OCI-LY3 (cell line): Measurements from ENCODE around the gene LIPC.

Experiments used
- H2AFZ ChIP-seq: fragments of 200-600, 300-600 bp; shearing (Covaris generic); 2 replicates; pipeline ENCODE4 v1.6.0; 2014; ENCODE audit warnings: antibody characterized with exemption, low read depth, low read length
- H3K27ac ChIP-seq: fragments of 200-600, 300-600 bp; sonication (generic); 2 replicates; pipeline ENCODE4 v1.5.1; 2014; ENCODE audit warnings: mild to moderate bottlenecking, low read length, moderate library complexity, mixed read lengths
- H3K27me3 ChIP-seq: fragments of 200-600, 300-600 bp; sonication (generic); 2 replicates; pipeline ENCODE4 v1.6.1; 2014; ENCODE audit warnings: low read depth, low read length, mixed read lengths
- H3K36me3 ChIP-seq: fragments of 200-600, 300-600 bp; sonication (generic); replicated peaks from 2 replicates; pipeline ENCODE3; 2014; ENCODE audit warnings: low read depth, low read length, mixed read lengths
- H3K4me1 ChIP-seq: fragments of 300-600, 200-600 bp; sonication (generic); 2 replicates; pipeline ENCODE4 v1.6.1; 2014; ENCODE audit warnings: low read length, mixed read lengths
- H3K4me2 ChIP-seq: fragments of 200-600, 300-600 bp; sonication (generic); 2 replicates; pipeline ENCODE4 v1.6.1; 2014; ENCODE audit warnings: low read length, mixed read lengths
- H3K4me3 ChIP-seq: fragments of 300-600, 200-600 bp; sonication (generic); 2 replicates; pipeline ENCODE4 v1.5.1; 2014; ENCODE audit warnings: antibody characterized with exemption, mild to moderate bottlenecking, low read length, moderate library complexity
- H3K79me2 ChIP-seq: fragments of 300-600, 200-600 bp; shearing (Covaris generic); 2 replicates; pipeline ENCODE4 v1.6.1; 2014; ENCODE audit warnings: mild to moderate bottlenecking, low read length, mixed read lengths
- H3K9ac ChIP-seq: fragments of 300-600, 200-600 bp; shearing (Covaris generic); 2 replicates; pipeline ENCODE4 v1.6.0; 2014; ENCODE audit warnings: mild to moderate bottlenecking, low read length, moderate library complexity
- H3K9me3 ChIP-seq: fragments of 200-600, 300-600 bp; shearing (Covaris generic); 2 replicates; pipeline ENCODE4 v1.6.1; 2014; ENCODE audit warnings: low read length, mixed read lengths; ENCODE audit not compliant: insufficient read depth
- H4K20me1 ChIP-seq: fragments of 200-600, 300-600 bp; sonication (generic); 2 replicates; pipeline ENCODE4 v1.6.1; 2016; ENCODE audit warnings: low read length, mixed read lengths; ENCODE audit not compliant: insufficient read depth
- EZH2phosphoT487 ChIP-seq: fragments of 200-600 bp; shearing (Covaris generic); IDR thresholded peaks from 2 replicates; pipeline ENCODE4 v1.6.1; 2018; ENCODE audit warnings: antibody characterized with exemption, mixed run types, low read depth
- TF ChIP-seq, protein P1 (sequence below): fragments of 200-600, 300-600 bp; sonication (generic); IDR thresholded peaks from 2 replicates; pipeline ENCODE4 v1.5.1; 2014; ENCODE audit warnings: antibody characterized with exemption, low read length, low read depth

Gene LIPC

DNA sequence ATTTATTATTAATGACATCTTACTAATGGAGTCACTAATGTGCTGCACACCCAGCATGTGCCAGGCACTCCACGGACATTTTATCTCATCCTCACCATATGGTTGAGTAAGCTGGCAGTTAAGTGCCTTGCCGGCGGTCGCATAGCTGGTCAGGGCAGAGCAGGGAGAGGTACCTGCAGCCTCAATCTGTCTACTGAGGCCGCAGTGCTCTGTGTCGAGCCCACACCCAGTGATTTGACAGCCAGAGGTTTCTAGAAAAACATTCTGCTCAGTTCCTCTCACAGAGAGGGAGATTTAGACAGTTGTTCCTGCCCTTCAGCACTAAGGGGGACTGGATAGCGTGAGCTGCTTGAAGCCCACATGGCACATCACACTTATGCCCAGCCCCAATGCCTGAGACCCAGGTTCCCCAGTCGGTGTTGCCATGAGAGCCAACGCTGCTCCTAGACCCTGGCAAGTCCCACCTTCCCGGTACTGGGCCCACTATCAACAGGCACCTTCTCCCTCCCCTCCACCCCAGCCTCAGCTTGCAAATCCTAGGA, 2.6 kb downstream of the LIPC start:
- H3K4me2 ChIP-seq: no peak overlapping the region
- no peaks in the 10 kb centered on the region for H3K4me1 ChIP-seq
- H4K20me1 ChIP-seq: no peaks in the 10 kb centered on the region
- no peak overlapping the region for H2AFZ ChIP-seq
- no peaks in the 10 kb centered on the region for H3K36me3 ChIP-seq
- no peak for TF ChIP-seq EZH2phosphoT487
- TF ChIP-seq, protein P1, sequence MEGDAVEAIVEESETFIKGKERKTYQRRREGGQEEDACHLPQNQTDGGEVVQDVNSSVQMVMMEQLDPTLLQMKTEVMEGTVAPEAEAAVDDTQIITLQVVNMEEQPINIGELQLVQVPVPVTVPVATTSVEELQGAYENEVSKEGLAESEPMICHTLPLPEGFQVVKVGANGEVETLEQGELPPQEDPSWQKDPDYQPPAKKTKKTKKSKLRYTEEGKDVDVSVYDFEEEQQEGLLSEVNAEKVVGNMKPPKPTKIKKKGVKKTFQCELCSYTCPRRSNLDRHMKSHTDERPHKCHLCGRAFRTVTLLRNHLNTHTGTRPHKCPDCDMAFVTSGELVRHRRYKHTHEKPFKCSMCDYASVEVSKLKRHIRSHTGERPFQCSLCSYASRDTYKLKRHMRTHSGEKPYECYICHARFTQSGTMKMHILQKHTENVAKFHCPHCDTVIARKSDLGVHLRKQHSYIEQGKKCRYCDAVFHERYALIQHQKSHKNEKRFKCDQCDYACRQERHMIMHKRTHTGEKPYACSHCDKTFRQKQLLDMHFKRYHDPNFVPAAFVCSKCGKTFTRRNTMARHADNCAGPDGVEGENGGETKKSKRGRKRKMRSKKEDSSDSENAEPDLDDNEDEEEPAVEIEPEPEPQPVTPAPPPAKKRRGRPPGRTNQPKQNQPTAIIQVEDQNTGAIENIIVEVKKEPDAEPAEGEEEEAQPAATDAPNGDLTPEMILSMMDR: no peak
- no peak overlapping the region for H3K4me3 ChIP-seq
- no peak overlapping the region for H3K9ac ChIP-seq
- H3K9me3 ChIP-seq: no peaks in the 10 kb centered on the region
- no peaks in the 10 kb centered on the region for H3K79me2 ChIP-seq
- H3K27me3 ChIP-seq: peaks cover 3% of the 10 kb centered on the region; the same call in 1 of the 2 replicates
- no peak overlapping the region for H3K27ac ChIP-seq

DNA sequence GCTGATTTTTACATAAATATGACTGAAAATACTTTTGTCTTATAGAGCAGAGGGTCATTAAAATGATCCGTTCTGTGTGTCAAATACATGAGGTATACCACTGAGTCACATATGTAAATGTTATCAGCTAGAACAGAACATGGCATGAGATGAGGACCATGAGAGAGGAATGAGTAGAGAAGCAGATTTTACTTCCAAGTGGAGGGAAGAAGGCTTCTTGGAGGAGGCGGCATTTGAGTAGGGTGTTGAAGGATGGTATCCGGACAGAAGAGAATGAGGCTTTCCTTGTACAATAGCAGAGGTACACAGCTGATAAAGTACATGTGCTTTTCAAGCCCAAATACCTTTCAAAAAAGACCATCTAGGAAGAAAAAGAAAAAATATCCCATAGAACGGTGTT, 4.8 kb downstream of the LIPC start:
- H3K9ac ChIP-seq: no peak overlapping the region
- H2AFZ ChIP-seq: no peak overlapping the region
- TF ChIP-seq, protein P1: no peak
- no peak for TF ChIP-seq EZH2phosphoT487
- H3K27ac ChIP-seq: no peak overlapping the region
- H3K79me2 ChIP-seq: no peaks in the 10 kb centered on the region
- H3K4me3 ChIP-seq: no peak overlapping the region
- H3K4me1 ChIP-seq: no peaks in the 10 kb centered on the region
- H3K27me3 ChIP-seq: peaks cover 3% of the 10 kb centered on the region; the same call in 1 of the 2 replicates
- no peaks in the 10 kb centered on the region for H3K9me3 ChIP-seq
- H3K36me3 ChIP-seq: no peaks in the 10 kb centered on the region
- no peaks in the 10 kb centered on the region for H4K20me1 ChIP-seq
- no peak overlapping the region for H3K4me2 ChIP-seq

DNA sequence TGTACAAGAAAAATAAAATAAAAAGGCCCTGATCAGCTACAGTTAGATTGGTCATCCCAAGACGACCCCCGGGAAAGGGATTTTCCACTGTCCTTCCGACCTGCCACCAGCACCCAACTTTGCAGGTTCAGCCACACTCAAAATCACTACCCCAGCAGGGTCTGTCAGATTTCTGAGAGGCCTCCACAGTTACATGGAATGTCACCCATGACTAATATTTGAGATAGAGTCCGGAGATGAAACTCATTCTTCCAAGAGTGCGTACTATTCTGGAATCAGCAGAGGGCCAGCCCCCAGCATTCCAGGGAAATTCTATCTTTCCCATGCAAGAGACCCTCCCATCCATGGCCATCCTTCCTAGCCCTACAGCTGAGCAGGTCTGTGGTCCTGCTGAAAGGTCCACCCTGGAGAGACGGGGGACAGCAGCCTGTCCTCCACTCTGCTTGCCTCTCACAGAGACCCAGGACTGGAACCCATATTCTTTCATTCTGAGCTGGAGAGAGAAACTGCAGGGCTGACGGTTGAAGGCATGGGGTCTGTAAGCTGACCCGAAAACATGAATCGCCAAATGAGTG, 5.8 kb downstream of the LIPC start:
- no peak overlapping the region for H3K4me3 ChIP-seq
- H3K27me3 ChIP-seq: no peaks in the 10 kb centered on the region
- H3K79me2 ChIP-seq: no peaks in the 10 kb centered on the region
- H3K4me2 ChIP-seq: no peak overlapping the region
- TF ChIP-seq, protein P1: no peak
- TF ChIP-seq EZH2phosphoT487: no peak
- H3K9me3 ChIP-seq: no peaks in the 10 kb centered on the region
- no peaks in the 10 kb centered on the region for H3K4me1 ChIP-seq
- no peak overlapping the region for H2AFZ ChIP-seq
- no peak overlapping the region for H3K9ac ChIP-seq
- H3K36me3 ChIP-seq: no peaks in the 10 kb centered on the region
- H4K20me1 ChIP-seq: no peaks in the 10 kb centered on the region
- H3K27ac ChIP-seq: no peak overlapping the region

DNA sequence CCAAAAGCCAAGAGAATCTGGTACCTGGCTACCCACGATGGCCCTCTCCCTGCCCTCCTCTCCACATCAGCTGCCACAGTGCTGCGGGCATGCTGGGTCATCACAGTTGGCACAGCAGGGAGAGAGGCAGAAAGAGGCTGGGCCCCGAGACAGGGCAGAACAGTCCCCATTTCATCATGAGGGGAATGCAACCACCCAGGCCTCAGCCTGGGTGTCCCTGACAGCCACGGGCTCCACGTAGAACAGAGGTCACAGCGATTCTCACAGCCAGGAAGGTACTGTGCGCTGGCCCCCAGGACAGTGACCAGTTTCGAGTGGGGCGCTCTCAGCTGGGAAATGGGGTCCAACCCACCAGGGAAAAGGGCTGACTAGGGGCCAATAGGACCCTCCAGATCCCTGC, 6.3 kb downstream of the LIPC start:
- H2AFZ ChIP-seq: no peak overlapping the region
- no peak overlapping the region for H3K4me2 ChIP-seq
- H3K9ac ChIP-seq: no peak overlapping the region
- no peak overlapping the region for H3K27ac ChIP-seq
- H3K4me1 ChIP-seq: no peaks in the 10 kb centered on the region
- H3K27me3 ChIP-seq: no peaks in the 10 kb centered on the region
- no peaks in the 10 kb centered on the region for H4K20me1 ChIP-seq
- no peaks in the 10 kb centered on the region for H3K36me3 ChIP-seq
- no peaks in the 10 kb centered on the region for H3K9me3 ChIP-seq
- no peak for TF ChIP-seq EZH2phosphoT487
- TF ChIP-seq, protein P1: no peak
- no peak overlapping the region for H3K4me3 ChIP-seq
- H3K79me2 ChIP-seq: no peaks in the 10 kb centered on the region
